GM12878 (cell line): ENCODE data around the gene ADAMTS14. TPM values are rescaled to one million over a fixed set of nuclear protein-coding genes. Genes with fewer than 3 reads are reported as not detected.

Source experiments
- ATAC-seq: fragments of 200-7000 bp; cut with Tn5 transposase; 3 replicates; pipeline ENCODE4 v1.9.1; 2020; ENCODE audit warnings: mild to moderate bottlenecking, moderate library complexity
- BruUV-seq: library from RNA; stranded (reverse); fragments of 400-500 nt; replicated peaks from 2 replicates; lab custom pipeline; 2021; lab: Mats Ljungman, UMichigan
- CTCF ChIA-PET: fragments of 300-600 bp; sonication (Branson Sonifier 250); formaldehyde crosslinking; extraction: SDS; loops from one replicate; lab custom pipeline; 2021; ENCODE audit warnings: inconsistent platforms; lab: Yijun Ruan, JAX
- POLR2A ChIA-PET: fragments of 350-600 bp; formaldehyde crosslinking; extraction: SDS; loops from one replicate; lab custom pipeline; 2021; ENCODE audit warnings: inconsistent platforms; lab: Charles Lee
- RAD21 ChIA-PET: fragments of 300-600 bp; sonication (Branson Sonifier 250); formaldehyde crosslinking; loops from one replicate; lab custom pipeline; 2023; ENCODE audit warnings: antibody characterized with exemption; ENCODE audit not compliant: unreplicated experiment; lab: Charles Lee
- SMC1A ChIA-PET: fragments of 300-600 bp; sonication (Branson Sonifier 250); formaldehyde crosslinking; loops from one replicate; lab custom pipeline; 2023; ENCODE audit not compliant: unreplicated experiment, uncharacterized antibody; lab: Charles Lee
- DNase-seq: peaks from one replicate; pipeline ENCODE4 v3.0.0-alpha.2; 2011; ENCODE audit warnings: low read depth, low spot score
- FAIRE-seq: peaks from 3 replicates; lab custom pipeline; 2011; peaks lifted over from hg19 to GRCh38; lab: Jason Lieb, UNC
- H2AFZ ChIP-seq: 2 replicates; pipeline ENCODE4 v1.6.0; 2011; ENCODE audit warnings: low read depth, low read length, control low read depth; ENCODE audit not compliant: control insufficient read depth
- H3K27ac ChIP-seq: 2 replicates; pipeline ENCODE4 v1.5.1; 2011; ENCODE audit warnings: control low read depth; ENCODE audit not compliant: control insufficient read depth, insufficient read depth
- H3K27me3 ChIP-seq, 2 experiments: replicated peaks in 1 of 2; 2 replicates each; pipeline versions ENCODE4 v1.6.0 to v1.6.1; 2011; ENCODE audit warnings: low read length in 1 of 2; ENCODE audit not compliant: control insufficient read depth in 2 of 2, insufficient read depth in 2 of 2
- H3K36me3 ChIP-seq, 2 experiments: 2 replicates each; pipeline ENCODE4 v1.5.1; 2011; ENCODE audit warnings: low read length in 1 of 2; ENCODE audit not compliant: control insufficient read depth in 2 of 2, insufficient read depth in 2 of 2
- H3K4me1 ChIP-seq: 2 replicates; pipeline ENCODE4 v1.6.1; 2011; ENCODE audit warnings: mild to moderate bottlenecking, low read length, moderate library complexity, mixed read lengths; ENCODE audit not compliant: control insufficient read depth, insufficient read depth
- H3K4me2 ChIP-seq: 2 replicates; pipeline ENCODE4 v1.6.0; 2011; ENCODE audit warnings: control low read depth; ENCODE audit not compliant: control insufficient read depth, insufficient read depth
- H3K4me3 ChIP-seq: fragments of 200-600 bp; sonication (generic); 2 replicates; pipeline ENCODE4 v1.5.1; 2016
- H3K79me2 ChIP-seq: 2 replicates; pipeline ENCODE4 v1.6.0; 2011; ENCODE audit warnings: low read length; ENCODE audit not compliant: control insufficient read depth, insufficient read depth
- H3K9ac ChIP-seq: 2 replicates; pipeline ENCODE4 v1.8.0; 2011; ENCODE audit warnings: low read length, control low read depth, mixed read lengths; ENCODE audit not compliant: control insufficient read depth, insufficient read depth
- H3K9me3 ChIP-seq: replicated peaks from 3 replicates; pipeline ENCODE4 v1.5.1; 2011; ENCODE audit warnings: mild to moderate bottlenecking, low read length; ENCODE audit not compliant: control insufficient read depth, insufficient read depth
- H4K20me1 ChIP-seq: 2 replicates; pipeline ENCODE4 v1.6.0; 2011; ENCODE audit not compliant: control insufficient read depth, insufficient read depth
- HCFC1 ChIP-seq: fragments of 150-350 bp; IDR thresholded peaks from 2 replicates; pipeline ENCODE4 v1.6.1; 2014; ENCODE audit warnings: low read length
- JUNB ChIP-seq: IDR thresholded peaks from 2 replicates; pipeline ENCODE4 v1.6.1; 2016; ENCODE audit warnings: antibody characterized with exemption, mild to moderate bottlenecking
- MEF2B ChIP-seq: fragments of 450-650 bp; IDR thresholded peaks from 2 replicates; pipeline ENCODE4 v1.6.1; 2018; ENCODE audit warnings: mild to moderate bottlenecking, moderate library complexity; ENCODE audit not compliant: partially characterized antibody, poor library complexity, severe bottlenecking
- NBN ChIP-seq: fragments of 450-650 bp; IDR thresholded peaks from 2 replicates; pipeline ENCODE4 v1.6.1; 2016
- NR2C2 ChIP-seq: IDR thresholded peaks from 2 replicates; pipeline ENCODE4 v1.6.1; 2011; ENCODE audit warnings: borderline replicate concordance, low read depth; ENCODE audit not compliant: control insufficient read depth, insufficient read length
- PAX5 ChIP-seq: IDR thresholded peaks from 2 replicates; pipeline ENCODE4 v1.6.1; 2011; ENCODE audit warnings: low read depth, low read length, borderline replicate concordance
- SREBF2 ChIP-seq: IDR thresholded peaks from 2 replicates; pipeline ENCODE4 v1.6.1; 2012; ENCODE audit warnings: mild to moderate bottlenecking, low read length
- ZNF384 ChIP-seq: IDR thresholded peaks from 2 replicates; pipeline ENCODE4 v1.6.1; 2012; ENCODE audit warnings: low read depth, mild to moderate bottlenecking, low read length, improper control_type of control experiment, borderline replicate concordance
- WGBS: methylation state at CpG from one replicate; pipeline ENCODE4 v1.1.6; 2016; ENCODE audit warnings: low lambda C conversion rate; ENCODE audit not compliant: insufficient replicate concordance, insufficient coverage; ENCODE audit errors: missing lambda C conversion rate; 5-methylcytosine and 5-hydroxymethylcytosine counted together
- in situ Hi-C: fragments of 300-500 bp; cut with MboI; formaldehyde crosslinking; loops from 9 replicates; pipeline ENCODE4 v1.14.3; 2018; ENCODE audit warnings: mixed read lengths
- intact Hi-C: fragments of 100-400 bp; cut with micrococcal nuclease; formaldehyde crosslinking; loops from one replicate; pipeline ENCODE4 v1.14.2; 2022; ENCODE audit not compliant: unreplicated experiment
- polyA plus RNA-seq, 11 experiments: library from polyadenylated mRNA; depleted of rRNA in 4 of 11; unstranded in 6 of 11; stranded (reverse) in 5 of 11; fragments of >200 nt; fragmentation: Nextera tagmentation in 4 of 11; fragmentation: Illumina TruSeq in 1 of 11; extraction: Ambion mirVana in 4 of 11; extraction: Trizol in 1 of 11; gene quantifications; 1 replicate in 1 of 11; 2 replicates in 10 of 11; pipeline versions ENCODE4 v1.2.1 to v1.2.3, GENCODE V29; 2011 to 2016; ENCODE audit warnings: inconsistent platforms in 2 of 11, missing spikeins in 2 of 11, low read depth in 1 of 11
- total RNA-seq, 4 experiments: library from RNA; depleted of rRNA in 3 of 4; stranded (reverse); fragments of >200 nt in 3 of 4; fragmentation: Illumina TruSeq in 1 of 4; extraction: Trizol in 1 of 4; gene quantifications; 2 replicates each; pipeline versions ENCODE4 v1.2.1 to v1.2.3, GENCODE V29; 2013 to 2021
- TF ChIP-seq, protein P1 (sequence below), 3 experiments: IDR thresholded peaks in 2 of 3; conservative IDR thresholded peaks in 1 of 3; 2 replicates each; pipeline ENCODE4 v1.5.1; 2011; ENCODE audit warnings: low read depth in 3 of 3, low read length in 3 of 3, mild to moderate bottlenecking in 3 of 3, control low read depth in 2 of 3, moderate library complexity in 2 of 3, inconsistent platforms in 1 of 3, mixed read lengths in 1 of 3; ENCODE audit not compliant: control insufficient read depth in 2 of 3, insufficient read depth in 1 of 3; ENCODE audit errors: extremely low read depth in 1 of 3
- TF ChIP-seq, protein P2 (sequence below): IDR thresholded peaks from 2 replicates; pipeline ENCODE4 v1.6.1; 2011; ENCODE audit warnings: borderline replicate concordance, low read depth, mild to moderate bottlenecking, moderate library complexity, low read length; ENCODE audit not compliant: insufficient read depth, poor library complexity, severe bottlenecking

Gene ADAMTS14
- total and polyA plus RNA-seq, 10 of the 15 experiments (the other 5 are each of a cell fraction or from before 2014, with no cell fraction given) = 0.03 to 0.05 TPM; not detected in 8

DNA sequence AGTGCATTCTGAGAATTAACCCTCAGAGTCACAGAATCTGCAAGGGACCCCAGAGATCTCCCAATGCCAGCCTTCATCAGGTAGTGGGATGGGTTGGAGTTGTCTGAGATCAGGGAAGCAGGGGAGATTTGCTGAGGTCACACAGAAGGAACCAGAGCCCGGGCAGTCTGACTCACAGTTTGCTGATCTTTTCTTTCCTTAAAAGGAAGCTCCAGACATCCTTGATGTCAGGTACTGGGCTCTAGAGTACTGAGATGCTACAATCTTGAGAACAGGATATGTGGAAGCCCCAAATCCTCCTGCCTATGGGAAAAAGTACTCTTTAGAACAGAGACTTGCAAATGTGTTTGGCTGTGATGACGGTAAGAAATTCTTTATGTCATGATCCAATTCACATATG, 112.2 kb downstream of the ADAMTS14 start:
- ChIA-PET CTCF (no interaction called here), POLR2A (no interaction called here), SMC1A (no interaction called here), RAD21 (no interaction called here)
- Histone ChIP-seq H4K20me1 (no peaks in the 10 kb centered on the region), H3K4me2 (no peak overlapping the region), H3K4me1 (no peaks in the 10 kb centered on the region), H3K4me3 (no peak overlapping the region), H3K9ac (no peak overlapping the region), H3K27me3 (no peaks in the 10 kb centered on the region; a peak in 2 of 4 replicates), H3K9me3 (no peaks in the 10 kb centered on the region), H3K79me2 (no peaks in the 10 kb centered on the region), H2AFZ (no peak overlapping the region), H3K36me3 (no peaks in the 10 kb centered on the region), H3K27ac (no peak overlapping the region)
- ATAC-seq (no peak), DNase-seq (no peak), FAIRE-seq (no peak)
- in situ Hi-C loops = no loop called here
- intact Hi-C loops = no loop called here
- BruUV-seq = no TSS peak
- 20% methylated on average over 2 of the region's 2 CpGs for WGBS
- no peak for TF ChIP-seq PAX5
- TF ChIP-seq, protein P1, sequence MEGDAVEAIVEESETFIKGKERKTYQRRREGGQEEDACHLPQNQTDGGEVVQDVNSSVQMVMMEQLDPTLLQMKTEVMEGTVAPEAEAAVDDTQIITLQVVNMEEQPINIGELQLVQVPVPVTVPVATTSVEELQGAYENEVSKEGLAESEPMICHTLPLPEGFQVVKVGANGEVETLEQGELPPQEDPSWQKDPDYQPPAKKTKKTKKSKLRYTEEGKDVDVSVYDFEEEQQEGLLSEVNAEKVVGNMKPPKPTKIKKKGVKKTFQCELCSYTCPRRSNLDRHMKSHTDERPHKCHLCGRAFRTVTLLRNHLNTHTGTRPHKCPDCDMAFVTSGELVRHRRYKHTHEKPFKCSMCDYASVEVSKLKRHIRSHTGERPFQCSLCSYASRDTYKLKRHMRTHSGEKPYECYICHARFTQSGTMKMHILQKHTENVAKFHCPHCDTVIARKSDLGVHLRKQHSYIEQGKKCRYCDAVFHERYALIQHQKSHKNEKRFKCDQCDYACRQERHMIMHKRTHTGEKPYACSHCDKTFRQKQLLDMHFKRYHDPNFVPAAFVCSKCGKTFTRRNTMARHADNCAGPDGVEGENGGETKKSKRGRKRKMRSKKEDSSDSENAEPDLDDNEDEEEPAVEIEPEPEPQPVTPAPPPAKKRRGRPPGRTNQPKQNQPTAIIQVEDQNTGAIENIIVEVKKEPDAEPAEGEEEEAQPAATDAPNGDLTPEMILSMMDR (IDR thresholded peaks at IDR 0.05 in 2 of 3, conservative IDR thresholded peaks at IDR 0.05 in 1 of 3; ENCODE audit: control insufficient read depth in 2 of 3, extremely low read depth in 1 of 3, insufficient read depth in 1 of 3, low read depth in 3 of 3, low read length in 3 of 3) = no peak
- TF ChIP-seq NR2C2 = no peak
- no peak for TF ChIP-seq ZNF384
- no peak for TF ChIP-seq NBN
- no peak for TF ChIP-seq SREBF2
- TF ChIP-seq MEF2B = no peak
- no peak for TF ChIP-seq HCFC1
- TF ChIP-seq, protein P2, sequence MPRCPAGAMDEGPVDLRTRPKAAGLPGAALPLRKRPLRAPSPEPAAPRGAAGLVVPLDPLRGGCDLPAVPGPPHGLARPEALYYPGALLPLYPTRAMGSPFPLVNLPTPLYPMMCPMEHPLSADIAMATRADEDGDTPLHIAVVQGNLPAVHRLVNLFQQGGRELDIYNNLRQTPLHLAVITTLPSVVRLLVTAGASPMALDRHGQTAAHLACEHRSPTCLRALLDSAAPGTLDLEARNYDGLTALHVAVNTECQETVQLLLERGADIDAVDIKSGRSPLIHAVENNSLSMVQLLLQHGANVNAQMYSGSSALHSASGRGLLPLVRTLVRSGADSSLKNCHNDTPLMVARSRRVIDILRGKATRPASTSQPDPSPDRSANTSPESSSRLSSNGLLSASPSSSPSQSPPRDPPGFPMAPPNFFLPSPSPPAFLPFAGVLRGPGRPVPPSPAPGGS = no peak
- no peak for TF ChIP-seq JUNB
